A549 treated with dexamethasone at 1 μM for 4 hours (cell line): ENCODE results near the gene MLN. TPM values are rescaled to one million over a fixed set of nuclear protein-coding genes. Genes with fewer than 3 reads are reported as not detected.

ENCODE experiments used
- total RNA-seq: library from RNA; stranded (reverse); fragments of 200-300 nt; extraction: Qiagen RNA extraction; gene quantifications from 5 replicates; pipeline ENCODE4 v1.2.3, GENCODE V29; 2022

The MLN gene, protein sequence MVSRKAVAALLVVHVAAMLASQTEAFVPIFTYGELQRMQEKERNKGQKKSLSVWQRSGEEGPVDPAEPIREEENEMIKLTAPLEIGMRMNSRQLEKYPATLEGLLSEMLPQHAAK
- not detected in 5 replicates for total RNA-seq

DNA sequence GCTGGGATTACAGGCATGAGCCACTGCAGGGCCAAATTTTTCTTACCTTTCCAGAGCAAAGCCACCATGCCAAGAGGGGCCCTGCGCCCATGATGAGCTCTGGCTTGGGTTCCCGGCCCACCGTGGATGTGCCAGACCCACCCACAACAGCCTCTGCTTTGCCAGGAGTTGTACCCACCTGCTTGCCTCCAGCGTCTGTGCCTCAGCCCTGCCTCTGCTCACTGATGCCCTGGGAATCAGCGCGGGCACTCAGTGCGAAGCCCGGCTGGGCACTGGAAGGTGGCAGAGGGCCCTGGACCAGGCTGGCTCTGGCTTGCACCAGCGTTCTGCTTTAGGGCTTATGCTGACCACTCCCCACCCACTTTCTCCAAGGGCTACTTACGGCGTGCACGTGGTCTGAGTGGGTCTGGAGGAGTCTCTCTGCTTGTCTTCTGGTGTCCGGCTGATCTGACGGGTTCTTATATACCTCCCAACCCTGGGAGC, at the start of gene MLN:
MLN (minus strand) TSS at position 433 of the 483 bp plus-strand sequence. CDS start 2,840 bp downstream, outside the sequence.

DNA sequence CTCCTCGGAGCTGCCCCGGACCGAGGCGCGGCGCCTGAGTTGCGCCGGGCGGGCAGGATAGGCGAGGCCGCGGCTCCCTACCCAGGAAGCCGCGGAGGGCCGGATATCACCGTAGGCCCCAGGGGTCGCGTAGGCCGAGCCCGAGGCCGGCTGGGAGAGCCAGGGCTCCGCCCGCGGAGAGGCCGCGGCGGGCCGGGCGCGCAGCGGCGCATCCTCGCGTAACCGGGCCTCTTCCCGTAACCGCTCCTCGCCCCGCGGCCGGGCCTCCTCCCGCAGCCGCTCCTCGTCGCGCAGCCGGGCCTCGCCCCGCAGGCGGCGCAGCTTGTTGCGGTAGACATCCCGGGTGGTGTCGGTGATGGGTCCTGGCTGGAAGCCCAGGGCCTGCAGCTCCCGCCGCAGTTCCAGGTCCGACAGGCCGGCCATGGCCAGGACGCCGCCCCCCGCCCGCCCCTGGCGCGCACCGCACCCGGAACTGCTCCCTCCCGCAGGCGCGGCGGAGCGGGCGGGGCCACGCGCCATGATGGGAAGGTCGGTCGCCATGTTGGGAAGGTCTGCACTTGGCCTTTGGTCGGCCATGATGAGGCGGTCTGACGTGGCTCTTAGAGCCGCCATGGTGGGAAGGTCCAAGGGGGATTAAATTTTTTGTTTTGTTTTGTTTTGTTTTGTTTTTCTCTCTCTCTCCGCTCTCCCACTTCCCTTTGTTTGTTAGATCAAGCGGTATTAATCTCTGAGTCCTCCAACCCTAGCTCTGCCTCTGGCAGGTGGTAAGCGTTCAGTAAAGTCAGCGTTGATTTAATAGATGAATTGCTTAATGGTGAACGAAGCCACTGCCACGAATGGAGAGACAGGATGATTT, 14.9 kb downstream of the MLN start, which contains the start of gene LEMD2:
LEMD2 (minus strand) TSS at position 437 of the 856 bp plus-strand sequence; CDS start at position 423, 14 bp downstream.

DNA sequence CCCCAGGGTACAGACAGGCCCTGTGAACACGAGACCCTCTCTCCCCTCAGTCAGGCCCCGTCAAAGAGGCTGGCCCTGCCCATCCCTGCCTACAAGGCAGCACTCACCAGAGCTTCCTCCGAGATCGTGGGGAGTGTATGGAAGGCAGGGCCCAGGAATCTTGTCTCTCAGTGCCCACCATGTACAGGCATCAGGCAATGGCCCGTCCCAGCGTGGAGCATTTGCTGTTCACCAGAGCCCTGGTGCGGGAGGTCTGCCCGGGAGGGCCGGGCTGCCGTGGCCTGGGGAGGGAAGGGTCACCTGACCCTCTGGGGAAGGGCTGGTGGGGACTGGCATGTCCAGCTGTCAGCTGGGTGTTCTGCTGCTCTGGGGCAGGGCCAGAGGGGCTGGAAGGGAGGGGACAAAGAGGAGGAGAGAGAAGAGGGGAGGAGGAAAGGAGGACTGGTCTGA, 57.1 kb downstream of the MLN start, which contains the start of gene IP6K3:
IP6K3 (minus strand) TSS at position 255 of the 450 bp plus-strand sequence. CDS start 11,429 bp downstream, outside the sequence.

Other genes starting within 250 kb of the MLN start
- gene BAK1, start 223.7 kb downstream of the MLN start, total RNA-seq: 39.6 to 42.9 TPM (median 41.0 TPM) in 5 replicates
- 28.4 to 59.0 TPM (median 51.0 TPM) in 5 replicates for gene ITPR3, start 182.7 kb downstream of the MLN start, total RNA-seq
- 74.7 to 90.0 TPM (median 80.0 TPM) in 5 replicates for gene UQCC2, start 92.3 kb downstream of the MLN start, total RNA-seq
- gene IP6K3, start 57.1 kb downstream of the MLN start, total RNA-seq: 1.7 to 2.4 TPM (median 2.0 TPM) in 5 replicates
- 34.6 to 42.8 TPM (median 41.0 TPM) in 5 replicates for gene LEMD2, start 14.9 kb downstream of the MLN start, total RNA-seq